ENCODE results near the gene TMC5. TPM values are rescaled to one million over a fixed set of nuclear protein-coding genes. Genes with fewer than 3 reads are reported as not detected.

TMC5 gene
- total and polyA plus RNA-seq, 4 donors: 0.50 to 1.2 (median 0.83) TPM

GRCh38 chr16:19512297-19512696 is 94.6 kb downstream of the TMC5 start:
- Histone ChIP-seq H3K4me1 (ENCODE audit: control insufficient read depth in 4 of 4, insufficient read depth in 4 of 4, low read length in 3 of 4) (peaks cover 0 to 8% (median 4%) of the 10 kb centered on the region in 4 donors), H3K4me3 (ENCODE audit: low read depth in 1 of 3, low read length in 3 of 3) (no peak overlapping the region), H3K36me3 (ENCODE audit: control insufficient read depth in 4 of 4, insufficient read depth in 3 of 4, low read depth in 1 of 4, low read length in 3 of 4) (peaks cover 0 to 13% (median 6%) of the 10 kb centered on the region in 4 donors), H3K27me3 (ENCODE audit: control insufficient read depth in 4 of 4, insufficient read depth in 4 of 4, low read length in 3 of 4) (no peaks in the 10 kb centered on the region), H3K9ac (ENCODE audit: low read depth in 1 of 2, low read length in 2 of 2) (no peak overlapping the region), H3K27ac (ENCODE audit: low read depth in 1 of 2, low read length in 2 of 2) (no peak overlapping the region), H3K9me3 (ENCODE audit: control insufficient read depth in 4 of 4, low read length in 3 of 4) (no peaks in the 10 kb centered on the region)
- no peak for DNase-seq (ENCODE audit: low spot score)
- TF ChIP-seq YY1 (IDR thresholded peaks at IDR 0.05) (no peak), SP1 (IDR thresholded peaks at IDR 0.05) (no peak), REST (IDR thresholded peaks at IDR 0.05) (no peak), GABPA (IDR thresholded peaks at IDR 0.05 in 1 of 2, conservative IDR thresholded peaks at IDR 0.05 in 1 of 2) (no peak), TAF1 (conservative IDR thresholded peaks at IDR 0.05) (no peak), HNF4A (conservative IDR thresholded peaks at IDR 0.05) (no peak), HNF4G (IDR thresholded peaks at IDR 0.05) (no peak), NR2F2 (IDR thresholded peaks at IDR 0.05) (no peak)

GRCh38 chr16:19513377-19514053 is 95.8 kb downstream of the TMC5 start:
- Histone ChIP-seq H3K4me3 (ENCODE audit: low read depth in 1 of 3, low read length in 3 of 3) (no peak overlapping the region), H3K4me1 (ENCODE audit: control insufficient read depth in 4 of 4, insufficient read depth in 4 of 4, low read length in 3 of 4) (peaks cover 0 to 8% (median 4%) of the 10 kb centered on the region in 4 donors), H3K9ac (ENCODE audit: low read depth in 1 of 2, low read length in 2 of 2) (no peak overlapping the region), H3K36me3 (ENCODE audit: control insufficient read depth in 4 of 4, insufficient read depth in 3 of 4, low read depth in 1 of 4, low read length in 3 of 4) (peaks cover 0 to 12% (median 5%) of the 10 kb centered on the region in 4 donors), H3K9me3 (ENCODE audit: control insufficient read depth in 4 of 4, low read length in 3 of 4) (no peaks in the 10 kb centered on the region), H3K27ac (ENCODE audit: low read depth in 1 of 2, low read length in 2 of 2) (peak overlapping the region; percentile 4 to 39), H3K27me3 (ENCODE audit: control insufficient read depth in 4 of 4, insufficient read depth in 4 of 4, low read length in 3 of 4) (no peaks in the 10 kb centered on the region)
- TF ChIP-seq REST (IDR thresholded peaks at IDR 0.05) (no peak), JUND (IDR thresholded peaks at IDR 0.05) (no peak), RAD21 (IDR thresholded peaks at IDR 0.05) (peak; percentile 28 to 32), FOXA2 (IDR thresholded peaks at IDR 0.05) (no peak), RXRA (IDR thresholded peaks at IDR 0.05) (peak; percentile 35 to 41), MAX (IDR thresholded peaks at IDR 0.05) (peak; percentile 66), SP1 (IDR thresholded peaks at IDR 0.05) (peak; percentile 38), GABPA (IDR thresholded peaks at IDR 0.05 in 1 of 2, conservative IDR thresholded peaks at IDR 0.05 in 1 of 2) (peak in 1 of 2 donors; percentile 25), NR2F2 (IDR thresholded peaks at IDR 0.05) (no peak), EGR1 (IDR thresholded peaks at IDR 0.05; ENCODE audit: low read depth in 2 of 2) (no peak), ZBTB33 (IDR thresholded peaks at IDR 0.05) (peak; percentile 36), TAF1 (conservative IDR thresholded peaks at IDR 0.05) (no peak), FOXA1 (IDR thresholded peaks at IDR 0.05) (no peak), YY1 (IDR thresholded peaks at IDR 0.05) (peak; percentile 39), HNF4A (conservative IDR thresholded peaks at IDR 0.05) (peak; percentile 17 to 43), HNF4G (IDR thresholded peaks at IDR 0.05) (no peak)
- TF ChIP-seq, protein P1, sequence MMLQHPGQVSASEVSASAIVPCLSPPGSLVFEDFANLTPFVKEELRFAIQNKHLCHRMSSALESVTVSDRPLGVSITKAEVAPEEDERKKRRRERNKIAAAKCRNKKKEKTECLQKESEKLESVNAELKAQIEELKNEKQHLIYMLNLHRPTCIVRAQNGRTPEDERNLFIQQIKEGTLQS (IDR thresholded peaks at IDR 0.05): peak; percentile 57
- TF ChIP-seq, protein P2, sequence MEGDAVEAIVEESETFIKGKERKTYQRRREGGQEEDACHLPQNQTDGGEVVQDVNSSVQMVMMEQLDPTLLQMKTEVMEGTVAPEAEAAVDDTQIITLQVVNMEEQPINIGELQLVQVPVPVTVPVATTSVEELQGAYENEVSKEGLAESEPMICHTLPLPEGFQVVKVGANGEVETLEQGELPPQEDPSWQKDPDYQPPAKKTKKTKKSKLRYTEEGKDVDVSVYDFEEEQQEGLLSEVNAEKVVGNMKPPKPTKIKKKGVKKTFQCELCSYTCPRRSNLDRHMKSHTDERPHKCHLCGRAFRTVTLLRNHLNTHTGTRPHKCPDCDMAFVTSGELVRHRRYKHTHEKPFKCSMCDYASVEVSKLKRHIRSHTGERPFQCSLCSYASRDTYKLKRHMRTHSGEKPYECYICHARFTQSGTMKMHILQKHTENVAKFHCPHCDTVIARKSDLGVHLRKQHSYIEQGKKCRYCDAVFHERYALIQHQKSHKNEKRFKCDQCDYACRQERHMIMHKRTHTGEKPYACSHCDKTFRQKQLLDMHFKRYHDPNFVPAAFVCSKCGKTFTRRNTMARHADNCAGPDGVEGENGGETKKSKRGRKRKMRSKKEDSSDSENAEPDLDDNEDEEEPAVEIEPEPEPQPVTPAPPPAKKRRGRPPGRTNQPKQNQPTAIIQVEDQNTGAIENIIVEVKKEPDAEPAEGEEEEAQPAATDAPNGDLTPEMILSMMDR (IDR thresholded peaks at IDR 0.05; ENCODE audit: low read depth, low read length, missing input control): no peak
- WGBS: 55% methylated on average over 4 of the region's 4 CpGs
- DNase-seq (ENCODE audit: low spot score): no peak

All from liver (tissue), 9 donors.